Gastrocnemius medialis (tissue), 4 donors: Measurements from ENCODE around the gene IFI27L2. TPM values are rescaled to one million over a fixed set of nuclear protein-coding genes. Genes with fewer than 3 reads are reported as not detected.

ENCODE experiments used
- ATAC-seq, 2 donors: fragments of 150-250 bp; one replicate each; pipeline ENCODE4 v1.9.1; 2016
- DNase-seq, 2 donors: peaks; one replicate each; pipeline ENCODE4 v3.0.0-alpha.2; 2019
- H3K27ac ChIP-seq, 4 donors: fragments of 200-600 bp; sonication (generic); 1 replicate in 1 of 4; 2 replicates in 3 of 4; pipeline ENCODE4 v1.5.1; 2016 to 2018; ENCODE audit warnings: mild to moderate bottlenecking in 2 of 4, moderate library complexity in 1 of 4
- H3K27me3 ChIP-seq, 3 donors: fragments of 200-600 bp; sonication (generic) in 2 of 3; 1 replicate in 1 of 3; 2 replicates in 2 of 3; pipeline versions ENCODE4 v1.5.1 to v1.6.0; 2016 to 2019; ENCODE audit warnings: mild to moderate bottlenecking in 1 of 3, moderate library complexity in 1 of 3
- H3K36me3 ChIP-seq, 2 donors: fragments of 200-600 bp; sonication (generic) in 1 of 2; one replicate each; pipeline ENCODE4 v1.5.1; 2017 to 2018
- H3K4me1 ChIP-seq, 2 donors: fragments of 200-600 bp; sonication (generic) in 1 of 2; one replicate each; pipeline ENCODE4 v1.5.1; 2016 to 2017; ENCODE audit warnings: mild to moderate bottlenecking in 2 of 2
- H3K4me3 ChIP-seq, 4 donors: fragments of 200-600 bp; sonication (generic) in 3 of 4; 1 replicate in 1 of 4; 2 replicates in 3 of 4; pipeline ENCODE4 v1.5.1; 2016 to 2019; ENCODE audit warnings: mild to moderate bottlenecking in 2 of 4
- H3K9me3 ChIP-seq, 3 donors: fragments of 200-600 bp; sonication (generic) in 2 of 3; 1 replicate in 1 of 3; 2 replicates in 2 of 3; pipeline ENCODE4 v1.5.1; 2016 to 2019
- POLR2A ChIP-seq, 2 donors: fragments of 450-650 bp; IDR thresholded peaks; one replicate each; pipeline ENCODE4 v1.6.1; 2017; ENCODE audit warnings: antibody characterized with exemption in 2 of 2, mild to moderate bottlenecking in 2 of 2, moderate library complexity in 2 of 2
- in situ Hi-C, 4 donors: fragments of 200-750 bp; cut with MboI; loops; one replicate each; pipeline versions ENCODE4 v1.15.0 to v1.8.0; 2017; ENCODE audit warnings: low sequenced_read_pairs in 4 of 4
- intact Hi-C: fragments of 100-400 bp; cut with DNase I; formaldehyde crosslinking; loops from one replicate; pipeline ENCODE4 v1.15.1; 2023; ENCODE audit warnings: low total_unique reads
- total RNA-seq, 4 donors: library from RNA; depleted of rRNA; stranded (reverse); fragments of >200 nt; gene quantifications; one replicate each; pipeline versions ENCODE4 v1.1.0 to v1.2.3, GENCODE V29; 2016
- TF ChIP-seq, protein P1 (sequence below), 5 experiments: fragments of 450-650 bp in 3 of 5; fragments of 200-600 bp in 2 of 5; sonication (generic) in 2 of 5; IDR thresholded peaks in 4 of 5; conservative IDR thresholded peaks in 1 of 5; 1 replicate in 4 of 5; 2 replicates in 1 of 5; pipeline ENCODE4 v1.5.1; 2016 to 2019; ENCODE audit warnings: antibody characterized with exemption in 5 of 5, mild to moderate bottlenecking in 3 of 5, moderate library complexity in 3 of 5

IFI27L2 gene
- total RNA-seq, 4 donors from 2014 or later: 1.1 to 9.1 (median 3.3) TPM

DNA sequence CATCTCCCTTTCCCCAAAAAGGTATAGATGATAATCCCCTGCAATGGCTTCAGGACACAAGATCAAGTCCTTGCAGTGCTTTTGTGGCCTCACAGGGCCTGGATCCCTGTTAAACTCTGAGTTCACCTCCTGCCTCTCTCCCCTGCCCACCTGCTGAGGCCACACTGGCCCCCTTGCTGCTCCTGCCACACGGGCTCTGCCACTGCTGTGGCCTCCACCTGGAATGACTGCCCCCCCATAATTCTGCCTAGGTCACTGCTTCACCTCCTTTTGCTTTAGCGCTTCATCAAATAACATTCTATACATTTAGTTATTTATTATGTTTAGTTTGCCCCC is 19.5 kb downstream of the IFI27L2 start:
- Histone ChIP-seq H3K4me3 (peak overlapping the region in 2 of 4 donors; percentile 43 to 61), H3K27me3 (no peaks in the 10 kb centered on the region), H3K36me3 (no peaks in the 10 kb centered on the region), H3K27ac (peak overlapping the region; percentile 68 to 85 (median 80)), H3K9me3 (no peaks in the 10 kb centered on the region), H3K4me1 (peaks cover 0 to 3% of the 10 kb centered on the region in 2 donors)
- in situ Hi-C loops: no loop called here
- TF ChIP-seq, protein P1, sequence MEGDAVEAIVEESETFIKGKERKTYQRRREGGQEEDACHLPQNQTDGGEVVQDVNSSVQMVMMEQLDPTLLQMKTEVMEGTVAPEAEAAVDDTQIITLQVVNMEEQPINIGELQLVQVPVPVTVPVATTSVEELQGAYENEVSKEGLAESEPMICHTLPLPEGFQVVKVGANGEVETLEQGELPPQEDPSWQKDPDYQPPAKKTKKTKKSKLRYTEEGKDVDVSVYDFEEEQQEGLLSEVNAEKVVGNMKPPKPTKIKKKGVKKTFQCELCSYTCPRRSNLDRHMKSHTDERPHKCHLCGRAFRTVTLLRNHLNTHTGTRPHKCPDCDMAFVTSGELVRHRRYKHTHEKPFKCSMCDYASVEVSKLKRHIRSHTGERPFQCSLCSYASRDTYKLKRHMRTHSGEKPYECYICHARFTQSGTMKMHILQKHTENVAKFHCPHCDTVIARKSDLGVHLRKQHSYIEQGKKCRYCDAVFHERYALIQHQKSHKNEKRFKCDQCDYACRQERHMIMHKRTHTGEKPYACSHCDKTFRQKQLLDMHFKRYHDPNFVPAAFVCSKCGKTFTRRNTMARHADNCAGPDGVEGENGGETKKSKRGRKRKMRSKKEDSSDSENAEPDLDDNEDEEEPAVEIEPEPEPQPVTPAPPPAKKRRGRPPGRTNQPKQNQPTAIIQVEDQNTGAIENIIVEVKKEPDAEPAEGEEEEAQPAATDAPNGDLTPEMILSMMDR (IDR thresholded peaks at IDR 0.05 in 4 of 5, conservative IDR thresholded peaks at IDR 0.05 in 1 of 5): no peak
- TF ChIP-seq POLR2A (IDR thresholded peaks at IDR 0.05): no peak
- no peak for DNase-seq
- intact Hi-C loops: no loop called here
- ATAC-seq: no peak

DNA sequence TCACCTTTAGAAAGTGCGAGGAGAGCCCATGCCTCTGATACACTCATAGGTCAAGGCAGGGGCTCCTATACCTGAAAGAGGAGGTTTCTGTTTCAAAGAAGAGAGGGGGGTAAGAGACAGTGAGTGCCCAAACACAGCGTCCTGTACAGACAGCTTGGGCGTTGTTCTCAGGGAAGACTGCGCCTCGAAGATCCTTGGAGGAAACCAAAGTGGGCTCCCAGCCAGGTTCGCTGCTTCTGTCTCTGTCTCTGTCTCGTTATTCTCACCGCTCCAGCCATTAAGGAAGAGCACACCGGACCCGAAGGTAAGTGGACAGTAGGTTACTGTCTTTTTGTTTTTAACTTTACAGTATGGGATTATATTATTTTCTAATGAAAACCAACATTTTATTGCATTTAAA is 24.7 kb downstream of the IFI27L2 start:
- no peak overlapping the region for H3K27ac ChIP-seq
- in situ Hi-C loops: no loop called here
- TF ChIP-seq, protein P1 (IDR thresholded peaks at IDR 0.05 in 4 of 5, conservative IDR thresholded peaks at IDR 0.05 in 1 of 5): no peak
- TF ChIP-seq POLR2A (IDR thresholded peaks at IDR 0.05): no peak

DNA sequence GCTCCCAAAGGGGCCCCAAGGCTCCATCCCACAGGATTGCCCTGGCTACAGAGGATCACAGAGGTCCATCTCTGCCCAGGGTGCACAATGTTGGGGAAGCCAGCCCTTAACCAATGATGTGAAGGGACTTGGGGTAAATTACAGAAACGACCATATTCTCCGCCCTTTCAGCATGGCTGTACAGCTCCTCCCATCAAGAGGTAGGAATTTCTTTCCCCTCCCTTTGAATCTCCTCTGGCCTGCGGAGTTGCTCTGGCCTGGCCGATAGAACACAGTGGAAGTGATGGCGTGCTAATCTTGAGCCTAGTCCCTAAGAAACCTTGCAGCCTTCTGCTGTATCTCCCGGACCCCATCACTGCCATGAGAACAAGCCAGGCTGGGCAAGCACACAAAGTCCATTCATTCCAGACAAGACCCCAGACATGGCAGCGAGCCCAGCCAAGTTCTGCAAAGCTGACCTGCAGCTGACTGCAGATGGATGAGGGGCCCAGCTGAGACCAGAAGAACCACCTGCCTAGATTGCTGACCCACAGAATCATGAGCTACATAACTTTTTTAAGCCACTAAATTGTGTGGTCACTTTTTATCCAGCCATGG is 25.8 kb downstream of the IFI27L2 start:
- H3K4me1 ChIP-seq: no peaks in the 10 kb centered on the region
- ATAC-seq (no peak), DNase-seq (no peak)
- H3K9me3 ChIP-seq: no peaks in the 10 kb centered on the region
- in situ Hi-C loops: no loop called here
- H3K4me3 ChIP-seq: no peak overlapping the region
- no peaks in the 10 kb centered on the region for H3K27me3 ChIP-seq
- H3K27ac ChIP-seq: no peak overlapping the region
- intact Hi-C loops: no loop called here
- no peaks in the 10 kb centered on the region for H3K36me3 ChIP-seq
- no peak for TF ChIP-seq POLR2A (IDR thresholded peaks at IDR 0.05)
- TF ChIP-seq, protein P1 (IDR thresholded peaks at IDR 0.05 in 4 of 5, conservative IDR thresholded peaks at IDR 0.05 in 1 of 5): no peak

More for the DNA sequence above, 24.7 kb downstream of the IFI27L2 start:
- no peaks in the 10 kb centered on the region for H3K9me3 ChIP-seq
- no peaks in the 10 kb centered on the region for H3K27me3 ChIP-seq
- intact Hi-C loops: no loop called here
- ATAC-seq (no peak), DNase-seq (no peak)
- no peaks in the 10 kb centered on the region for H3K36me3 ChIP-seq
- peaks cover 0 to 2% of the 10 kb centered on the region in 2 donors for H3K4me1 ChIP-seq
- H3K4me3 ChIP-seq: no peak overlapping the region

DNA sequence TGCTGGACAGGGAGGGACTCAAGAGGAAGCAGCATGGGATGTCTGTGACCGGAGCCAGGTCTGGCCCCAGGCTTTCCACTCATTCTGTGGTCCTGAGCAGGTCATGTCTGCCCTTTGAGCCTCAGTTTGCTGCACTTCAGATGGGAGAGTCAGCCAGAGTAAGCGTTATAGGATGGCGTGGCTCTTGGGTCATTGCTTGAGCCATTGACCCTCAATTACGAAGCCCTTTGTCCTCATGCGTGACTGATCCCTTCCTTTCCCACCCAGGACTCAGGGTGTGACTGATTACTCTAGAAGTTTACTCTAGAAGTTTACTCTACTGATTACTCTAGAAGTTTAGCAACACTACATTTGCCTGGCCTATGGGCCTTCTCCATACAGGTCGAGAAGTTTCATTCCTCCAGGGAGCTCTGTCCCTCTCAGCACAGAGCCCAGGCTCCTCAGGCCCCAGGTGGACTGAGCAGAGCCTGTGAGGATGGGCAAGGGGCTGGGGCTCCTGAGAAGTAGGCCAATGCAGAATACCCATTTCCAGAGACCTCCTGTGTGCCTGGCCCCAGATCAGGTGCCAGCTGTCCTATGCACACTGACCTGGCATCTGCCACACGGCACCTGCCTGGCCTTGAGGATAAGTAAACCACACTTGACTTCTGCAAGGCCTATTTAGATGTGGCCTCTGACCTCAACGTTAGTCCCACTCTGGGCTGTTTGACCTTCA is 26.5 kb downstream of the IFI27L2 start:
- DNase-seq (no peak), ATAC-seq (no peak)
- Histone ChIP-seq H3K4me1 (no peaks in the 10 kb centered on the region), H3K4me3 (no peak overlapping the region), H3K36me3 (no peaks in the 10 kb centered on the region), H3K27me3 (no peaks in the 10 kb centered on the region), H3K9me3 (no peaks in the 10 kb centered on the region), H3K27ac (no peak overlapping the region)
- intact Hi-C loops (no loop called here), in situ Hi-C loops (no loop called here)
- TF ChIP-seq, protein P1 (IDR thresholded peaks at IDR 0.05 in 4 of 5, conservative IDR thresholded peaks at IDR 0.05 in 1 of 5): no peak
- no peak for TF ChIP-seq POLR2A (IDR thresholded peaks at IDR 0.05)
